Measurements from ENCODE around the gene CD38.
"Not testable (repeated sequence)": the region's sequence is repeated elsewhere in the genome, so short reads cannot be mapped to it uniquely, and the experiment has no call there.

Gene CD38

GRCh38 chr4:15799141-15799540 lies 21.0 kb downstream of the CD38 start:
- H4K20me1 ChIP-seq (ENCODE audit: insufficient read depth, low read length), result peaks cover 65% of the 10 kb centered on the region
- ATAC-seq (ENCODE audit: insufficient read depth, low read depth) (no peak), DNase-seq (no peak)
- no peak overlapping the region for H2AFZ ChIP-seq (ENCODE audit: low read depth, low read length)
- H3K4me1 ChIP-seq (ENCODE audit: insufficient read depth, low read length), result peaks cover 70% of the 10 kb centered on the region
- H3K27ac ChIP-seq (ENCODE audit: low read length), result peak overlapping the region; percentile 12; the same call in 1 of the 2 replicates
- H3K79me2 ChIP-seq (ENCODE audit: insufficient read depth, low read length), result peaks cover 100% of the 10 kb centered on the region
- no peak for TF ChIP-seq CTCF (IDR thresholded peaks at IDR 0.05; ENCODE audit: borderline replicate concordance, extremely low read depth, low read length, poor library complexity, severe bottlenecking)
- TF ChIP-seq EZH2 (IDR thresholded peaks at IDR 0.05; ENCODE audit: borderline replicate concordance, low read depth, low read length, severe bottlenecking), result no peak
- no peak overlapping the region for H3K4me3 ChIP-seq (ENCODE audit: low read depth in 1 of 2, low read length in 2 of 2)
- no peak overlapping the region for H3K9ac ChIP-seq (ENCODE audit: low read depth, low read length)
- no peaks in the 10 kb centered on the region for H3K27me3 ChIP-seq (ENCODE audit: insufficient read depth, low read length, poor library complexity)
- H3K9me3 ChIP-seq (ENCODE audit: insufficient read depth, low read length, severe bottlenecking), result no peaks in the 10 kb centered on the region
- H3K4me2 ChIP-seq (ENCODE audit: insufficient read depth, low read length), result peak overlapping the region; percentile 10; the same call in 1 of the 2 replicates
- peaks cover 70% of the 10 kb centered on the region for H3K36me3 ChIP-seq (ENCODE audit: insufficient read depth, low read length)

- Histone ChIP-seq H3K4me3 (ENCODE audit: low read depth in 1 of 2, low read length in 2 of 2) (no peak overlapping the region), H3K9me3 (ENCODE audit: insufficient read depth, low read length, severe bottlenecking) (no peaks in the 10 kb centered on the region), H3K79me2 (ENCODE audit: insufficient read depth, low read length) (peaks cover 100% of the 10 kb centered on the region), H4K20me1 (ENCODE audit: insufficient read depth, low read length) (peaks cover 69% of the 10 kb centered on the region), H3K27ac (ENCODE audit: low read length) (peak overlapping the region; percentile 6), H3K9ac (ENCODE audit: low read depth, low read length) (no peak overlapping the region), H3K4me1 (ENCODE audit: insufficient read depth, low read length) (peaks cover 65% of the 10 kb centered on the region), H3K36me3 (ENCODE audit: insufficient read depth, low read length) (peaks cover 72% of the 10 kb centered on the region), H3K27me3 (ENCODE audit: insufficient read depth, low read length, poor library complexity) (no peaks in the 10 kb centered on the region), H2AFZ (ENCODE audit: low read depth, low read length) (no peak overlapping the region), H3K4me2 (ENCODE audit: insufficient read depth, low read length) (no peak overlapping the region)
- TF ChIP-seq EZH2 (IDR thresholded peaks at IDR 0.05; ENCODE audit: borderline replicate concordance, low read depth, low read length, severe bottlenecking) (no peak), CTCF (IDR thresholded peaks at IDR 0.05; ENCODE audit: borderline replicate concordance, extremely low read depth, low read length, poor library complexity, severe bottlenecking) (no peak)
- peak; percentile 48; the same call in 2 of the 3 replicates for ATAC-seq (ENCODE audit: insufficient read depth, low read depth)
- DNase-seq, result no peak
Observed at GRCh38 chr4:15799701-15800100, 21.6 kb downstream of the CD38 start.

GRCh38 chr4:15802497-15802896 lies 24.4 kb downstream of the CD38 start:
- not testable (repeated sequence) for H3K9ac ChIP-seq (ENCODE audit: low read depth, low read length); H3K4me3 ChIP-seq (ENCODE audit: low read depth in 1 of 2, low read length in 2 of 2); H3K27ac ChIP-seq (ENCODE audit: low read length); H3K4me2 ChIP-seq (ENCODE audit: insufficient read depth, low read length); H3K9me3 ChIP-seq (ENCODE audit: insufficient read depth, low read length, severe bottlenecking); H2AFZ ChIP-seq (ENCODE audit: low read depth, low read length); H3K27me3 ChIP-seq (ENCODE audit: insufficient read depth, low read length, poor library complexity); DNase-seq; ATAC-seq (ENCODE audit: insufficient read depth, low read depth)
- H4K20me1 ChIP-seq (ENCODE audit: insufficient read depth, low read length), result peaks cover 75% of the 10 kb centered on the region
- peaks cover 56% of the 10 kb centered on the region for H3K4me1 ChIP-seq (ENCODE audit: insufficient read depth, low read length)
- peaks cover 100% of the 10 kb centered on the region for H3K79me2 ChIP-seq (ENCODE audit: insufficient read depth, low read length)
- H3K36me3 ChIP-seq (ENCODE audit: insufficient read depth, low read length), result peaks cover 79% of the 10 kb centered on the region

- no peak for TF ChIP-seq EZH2 (IDR thresholded peaks at IDR 0.05; ENCODE audit: borderline replicate concordance, low read depth, low read length, severe bottlenecking)
- TF ChIP-seq CTCF (IDR thresholded peaks at IDR 0.05; ENCODE audit: borderline replicate concordance, extremely low read depth, low read length, poor library complexity, severe bottlenecking), result peak; percentile 75
- peak overlapping the region; percentile 42; the same call in 1 of the 2 replicates for H3K27ac ChIP-seq (ENCODE audit: low read length)
- no peak overlapping the region for H3K4me3 ChIP-seq (ENCODE audit: low read depth in 1 of 2, low read length in 2 of 2)
- DNase-seq, result no peak
- peak overlapping the region; percentile 27 for H3K4me2 ChIP-seq (ENCODE audit: insufficient read depth, low read length)
- peaks cover 49% of the 10 kb centered on the region for H3K4me1 ChIP-seq (ENCODE audit: insufficient read depth, low read length)
- no peak overlapping the region for H2AFZ ChIP-seq (ENCODE audit: low read depth, low read length)
- H3K27me3 ChIP-seq (ENCODE audit: insufficient read depth, low read length, poor library complexity), result no peaks in the 10 kb centered on the region
- H3K9ac ChIP-seq (ENCODE audit: low read depth, low read length), result no peak overlapping the region
- H3K79me2 ChIP-seq (ENCODE audit: insufficient read depth, low read length), result peaks cover 100% of the 10 kb centered on the region
- peaks cover 80% of the 10 kb centered on the region for H4K20me1 ChIP-seq (ENCODE audit: insufficient read depth, low read length)
- no peaks in the 10 kb centered on the region for H3K9me3 ChIP-seq (ENCODE audit: insufficient read depth, low read length, severe bottlenecking)
- ATAC-seq (ENCODE audit: insufficient read depth, low read depth), result peak; percentile 53
- peaks cover 85% of the 10 kb centered on the region for H3K36me3 ChIP-seq (ENCODE audit: insufficient read depth, low read length)
Observed at GRCh38 chr4:15805583-15806517, 27.7 kb downstream of the CD38 start.
